ENCODE data around the gene SLC43A2. TPM values are rescaled to one million over a fixed set of nuclear protein-coding genes. Genes with fewer than 3 reads are reported as not detected.

The SLC43A2 gene
- total RNA-seq, 1 donor from 2014 or later: 44.6 TPM

- H3K9me3 ChIP-seq: no peaks in the 10 kb centered on the region
- DNase-seq (peak; percentile 70), ATAC-seq (peak; percentile 17 to 47)
- no peak for TF ChIP-seq CTCF (IDR thresholded peaks at IDR 0.05)
- no peaks in the 10 kb centered on the region for H3K27me3 ChIP-seq (ENCODE audit: low read depth)
- H3K4me1 ChIP-seq: peaks cover 31% of the 10 kb centered on the region
- no peak overlapping the region for H3K4me3 ChIP-seq
- intact Hi-C loops (cut with DNase I): no loop called here
- H3K36me3 ChIP-seq: peaks cover 31% of the 10 kb centered on the region
- peak overlapping the region; percentile 65 for H3K27ac ChIP-seq
These were observed 47.5 kb downstream of the SLC43A2 start for GRCh38 chr17:1580979-1581676.

- peak overlapping the region; percentile 19 for H3K4me3 ChIP-seq
- DNase-seq (no peak), ATAC-seq (no peak)
- H3K36me3 ChIP-seq: peaks cover 6% of the 10 kb centered on the region
- no peaks in the 10 kb centered on the region for H3K9me3 ChIP-seq
- no peak for TF ChIP-seq CTCF (IDR thresholded peaks at IDR 0.05)
- H3K27me3 ChIP-seq (ENCODE audit: low read depth): no peaks in the 10 kb centered on the region
- intact Hi-C loops (cut with DNase I): loop anchor here (5.0 kb wide), 1 partner anchor 49 kb away; the partner anchor contains the start of gene SLC43A2
- H3K27ac ChIP-seq: peak overlapping the region; percentile 90
- H3K4me1 ChIP-seq: peaks cover 62% of the 10 kb centered on the region
These were observed 50.6 kb downstream of the SLC43A2 start for GRCh38 chr17:1578029-1578428.

GRCh38 chr17:1577583-1578013 lies 51.0 kb downstream of the SLC43A2 start:
- TF ChIP-seq CTCF (IDR thresholded peaks at IDR 0.05): no peak
- H3K4me1 ChIP-seq: peaks cover 61% of the 10 kb centered on the region
- no peaks in the 10 kb centered on the region for H3K27me3 ChIP-seq (ENCODE audit: low read depth)
- no peaks in the 10 kb centered on the region for H3K9me3 ChIP-seq
- peaks cover 4% of the 10 kb centered on the region for H3K36me3 ChIP-seq
- peak overlapping the region; percentile 90 for H3K27ac ChIP-seq
- DNase-seq (no peak), ATAC-seq (peak; percentile 1 to 9)
- H3K4me3 ChIP-seq: peak overlapping the region; percentile 19
- intact Hi-C loops (cut with DNase I): loop anchor here (5.0 kb wide), 1 partner anchor 50 kb away; the partner anchor contains the start of gene SLC43A2

- Histone ChIP-seq H3K36me3 (peaks cover 1% of the 10 kb centered on the region), H3K27me3 (ENCODE audit: low read depth) (no peaks in the 10 kb centered on the region), H3K9me3 (no peaks in the 10 kb centered on the region), H3K27ac (peak overlapping the region; percentile 90), H3K4me1 (peaks cover 57% of the 10 kb centered on the region), H3K4me3 (peak overlapping the region; percentile 19)
- DNase-seq: peak; percentile 96
- intact Hi-C loops (cut with DNase I): loop anchor here (5.0 kb wide), 1 partner anchor 50 kb away; the partner anchor contains the start of gene SLC43A2
- TF ChIP-seq CTCF (IDR thresholded peaks at IDR 0.05): no peak
- peak; percentile 90 to 93 for ATAC-seq
These were observed 51.5 kb downstream of the SLC43A2 start for GRCh38 chr17:1577182-1577581.

- no peaks in the 10 kb centered on the region for H3K27me3 ChIP-seq (ENCODE audit: low read depth)
- intact Hi-C loops (cut with DNase I): loop anchor here (5.0 kb wide), 1 partner anchor 51 kb away; the partner anchor contains the start of gene SLC43A2
- no peaks in the 10 kb centered on the region for H3K36me3 ChIP-seq
- H3K4me1 ChIP-seq: peaks cover 53% of the 10 kb centered on the region
- H3K27ac ChIP-seq: peak overlapping the region; percentile 90
- TF ChIP-seq CTCF (IDR thresholded peaks at IDR 0.05): no peak
- ATAC-seq (no peak), DNase-seq (no peak)
- no peak overlapping the region for H3K4me3 ChIP-seq
- H3K9me3 ChIP-seq: no peaks in the 10 kb centered on the region
These were observed 52.1 kb downstream of the SLC43A2 start for GRCh38 chr17:1576500-1576899.

Measured in lower lobe of right lung (tissue), 2 donors.